Activated naive CD4-positive, alpha-beta T cell treated with anti-CD3 and anti-CD28 coated beads, Interleukin-2, amount 10 ng/mL, durations not matched to agents 7 days and 5 days (primary cell): Measurements from ENCODE around the gene CBFB.

ENCODE experiments used
- CTCF ChIA-PET: fragments of 350-600 bp; sonication (Branson Sonifier 250); formaldehyde crosslinking; loops from one replicate; lab custom pipeline; 2021; ENCODE audit warnings: antibody characterized with exemption; lab: Charles Lee
- DNase-seq: peaks from one replicate; pipeline ENCODE4 v3.0.0-alpha.2; 2020
- H3K27ac Mint-ChIP-seq: one replicate; pipeline ENCODE4 v1.8.0; 2021; ENCODE audit warnings: mild to moderate bottlenecking, moderate library complexity, mixed read lengths
- H3K27me3 Mint-ChIP-seq: one replicate; pipeline ENCODE4 v1.8.0; 2021; ENCODE audit warnings: mild to moderate bottlenecking, mixed read lengths
- H3K36me3 Mint-ChIP-seq: one replicate; pipeline ENCODE4 v1.8.0; 2021; ENCODE audit warnings: mixed read lengths
- H3K4me1 Mint-ChIP-seq: one replicate; pipeline ENCODE4 v1.8.0; 2021; ENCODE audit warnings: mixed read lengths
- H3K4me3 Mint-ChIP-seq: one replicate; pipeline ENCODE4 v1.8.0; 2021; ENCODE audit warnings: mild to moderate bottlenecking, moderate library complexity, mixed read lengths
- H3K9me3 Mint-ChIP-seq: one replicate; pipeline ENCODE4 v1.8.0; 2021; ENCODE audit warnings: mixed read lengths

The CBFB gene

DNA sequence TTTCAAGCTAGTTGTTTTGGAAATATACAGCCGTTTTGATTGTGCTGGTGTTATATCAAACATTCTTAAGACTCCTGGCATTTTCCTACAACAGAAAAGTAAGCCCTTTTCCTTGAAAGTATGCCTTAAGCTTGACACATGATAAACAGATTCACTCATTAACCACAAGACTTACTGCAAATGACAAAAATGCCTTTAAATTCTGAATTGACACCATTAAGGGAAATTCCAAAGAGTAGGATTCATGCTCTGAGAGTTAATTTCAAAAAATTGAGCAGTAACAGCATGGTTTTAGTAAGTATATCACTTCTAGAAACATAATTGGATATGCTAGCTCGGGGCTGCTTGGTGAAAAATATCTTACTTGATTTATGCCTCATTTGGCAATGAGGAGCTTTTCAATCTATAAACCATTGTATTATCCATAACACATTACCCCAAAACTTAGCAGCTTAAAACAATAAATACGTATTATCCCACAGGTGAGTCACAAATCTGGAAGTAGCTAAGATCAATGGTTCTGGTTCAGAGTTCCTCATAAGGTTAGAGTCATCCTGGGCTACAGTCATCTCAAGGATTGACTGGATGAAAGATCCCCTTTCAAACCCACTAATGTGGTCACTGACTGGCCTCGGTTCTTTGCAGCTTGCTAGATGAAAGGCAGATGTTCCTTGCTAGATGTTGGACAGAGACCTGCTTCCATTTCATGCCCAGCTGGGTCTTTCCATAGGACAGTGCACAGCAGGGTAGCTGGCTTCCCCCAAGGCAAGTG lies 72.5 kb downstream of the CBFB start:
- peaks cover 23% of the 10 kb centered on the region for H3K36me3 Mint-ChIP-seq
- no peaks in the 10 kb centered on the region for H3K9me3 Mint-ChIP-seq
- CTCF ChIA-PET = interaction anchor here (0.6 to 4.1 kb wide), 13 partner anchors 8 to 142 kb away, joined by 3 to 48 read pairs (median 3); partner anchors contain the start of genes B3GNT9, FBXL8 and TRADD
- H3K27ac Mint-ChIP-seq = no peak overlapping the region
- no peaks in the 10 kb centered on the region for H3K27me3 Mint-ChIP-seq
- DNase-seq = no peak
- H3K4me3 Mint-ChIP-seq = no peak overlapping the region
- no peaks in the 10 kb centered on the region for H3K4me1 Mint-ChIP-seq

DNA sequence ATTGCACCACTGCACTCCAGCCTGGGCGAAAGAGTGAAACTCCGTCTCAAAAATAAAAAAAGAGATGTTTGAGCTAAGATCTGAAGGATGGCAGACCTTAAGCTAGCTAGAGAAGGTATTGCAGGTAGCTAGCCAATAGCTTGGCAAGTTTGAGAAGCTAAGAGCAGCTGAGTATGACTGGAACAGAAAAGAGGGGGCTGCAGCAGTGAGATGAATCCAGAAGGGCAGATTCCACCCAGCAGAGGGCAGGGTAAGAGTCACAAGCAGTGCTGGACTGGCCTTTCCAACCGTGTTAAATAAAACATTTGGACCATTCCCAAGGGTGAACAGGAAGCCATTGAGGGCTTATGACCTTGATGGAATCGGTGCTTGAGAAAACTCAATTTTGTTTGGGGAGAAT lies 75.1 kb downstream of the CBFB start:
- CTCF ChIA-PET = interaction anchor here (0.5 to 1.9 kb wide), 7 partner anchors 10 to 1440 kb away, joined by 3 to 10 read pairs (median 4); partner anchors contain the start of gene B3GNT9
- no peak overlapping the region for H3K27ac Mint-ChIP-seq
- no peaks in the 10 kb centered on the region for H3K27me3 Mint-ChIP-seq
- no peaks in the 10 kb centered on the region for H3K4me1 Mint-ChIP-seq
- H3K36me3 Mint-ChIP-seq = peaks cover 20% of the 10 kb centered on the region
- DNase-seq = no peak
- H3K9me3 Mint-ChIP-seq = no peaks in the 10 kb centered on the region
- H3K4me3 Mint-ChIP-seq = no peak overlapping the region

DNA sequence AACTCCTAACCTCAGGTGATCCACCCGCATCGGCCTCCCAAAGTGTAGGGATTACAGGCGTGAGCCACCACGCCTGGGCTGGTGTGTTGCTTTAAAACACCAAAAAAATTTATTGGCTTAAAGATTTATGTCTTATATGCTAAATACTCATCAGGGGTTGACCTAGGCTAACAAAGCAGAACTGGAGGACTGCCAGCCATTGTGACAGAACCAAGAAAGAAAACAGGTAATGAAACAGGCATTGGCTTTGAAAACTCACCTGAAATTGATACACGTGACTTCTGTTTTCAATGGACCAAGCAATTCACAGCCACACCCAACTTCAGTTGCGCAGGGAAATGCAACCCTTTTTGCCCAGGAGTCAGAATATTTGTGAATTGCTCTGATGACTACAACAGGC lies 75.9 kb downstream of the CBFB start:
- peaks cover 7% of the 10 kb centered on the region for H3K4me1 Mint-ChIP-seq
- H3K27me3 Mint-ChIP-seq = peaks cover 3% of the 10 kb centered on the region
- no peak overlapping the region for H3K4me3 Mint-ChIP-seq
- DNase-seq = no peak
- H3K36me3 Mint-ChIP-seq = peaks cover 15% of the 10 kb centered on the region
- H3K9me3 Mint-ChIP-seq = no peaks in the 10 kb centered on the region
- no peak overlapping the region for H3K27ac Mint-ChIP-seq
- CTCF ChIA-PET = interaction anchor here (1.0 to 1.4 kb wide), 2 partner anchors 10 to 31 kb away, joined by 3 to 4 read pairs; no protein-coding TSS in a partner anchor

DNA sequence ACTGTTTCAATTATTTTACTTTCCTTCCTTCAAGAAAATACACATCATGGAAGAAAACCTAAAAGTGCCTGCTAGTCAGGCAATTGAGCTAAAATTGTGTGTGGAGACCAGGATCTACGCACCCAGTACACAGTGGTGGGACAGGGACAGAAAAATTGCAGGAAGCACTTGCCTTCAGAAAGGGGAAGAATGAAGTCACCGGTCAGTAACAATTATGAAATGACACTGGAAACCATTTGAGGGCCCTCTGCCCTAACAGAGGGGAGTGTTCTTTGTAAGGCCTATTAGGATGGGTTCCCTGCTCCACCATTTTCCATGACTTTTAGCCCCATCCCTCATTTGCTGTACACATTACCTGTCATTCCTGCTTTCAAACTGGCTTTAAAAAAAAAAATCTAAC lies 76.3 kb downstream of the CBFB start:
- H3K4me1 Mint-ChIP-seq = peaks cover 7% of the 10 kb centered on the region
- peaks cover 3% of the 10 kb centered on the region for H3K27me3 Mint-ChIP-seq
- no peaks in the 10 kb centered on the region for H3K9me3 Mint-ChIP-seq
- CTCF ChIA-PET = interaction anchor here (0.6 to 2.4 kb wide), 4 partner anchors 46 to 163 kb away, joined by 3 to 8 read pairs (median 4); partner anchors contain the start of gene B3GNT9
- no peak overlapping the region for H3K4me3 Mint-ChIP-seq
- H3K36me3 Mint-ChIP-seq = peaks cover 15% of the 10 kb centered on the region
- no peak for DNase-seq
- H3K27ac Mint-ChIP-seq = no peak overlapping the region

DNA sequence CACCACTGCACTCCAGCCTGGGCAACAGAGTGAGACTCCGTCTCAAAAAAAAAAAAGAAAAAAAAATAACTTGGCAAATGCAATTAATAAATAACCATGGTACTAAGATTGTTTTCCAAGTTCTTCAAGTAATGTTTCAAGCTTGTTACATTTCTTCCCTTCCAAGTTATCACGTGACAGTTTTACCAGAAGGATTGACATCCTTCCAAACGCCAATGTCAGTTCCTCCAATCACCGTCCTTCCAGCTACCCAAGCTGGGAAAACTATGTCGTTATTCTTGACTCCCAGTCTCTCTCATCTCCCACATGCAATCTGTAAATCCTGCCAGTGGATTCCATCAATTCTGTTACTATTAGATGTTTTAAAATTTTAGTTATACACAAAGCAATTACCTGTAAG lies 76.9 kb downstream of the CBFB start:
- Mint-ChIP-seq H3K36me3 (peaks cover 14% of the 10 kb centered on the region), H3K4me1 (peaks cover 13% of the 10 kb centered on the region), H3K27me3 (peaks cover 3% of the 10 kb centered on the region), H3K27ac (no peak overlapping the region), H3K4me3 (no peak overlapping the region), H3K9me3 (no peaks in the 10 kb centered on the region)
- no peak for DNase-seq
- CTCF ChIA-PET = interaction anchor here (0.6 to 2.4 kb wide), 6 partner anchors 11 to 164 kb away, joined by 3 to 8 read pairs (median 4); partner anchors contain the start of gene B3GNT9

DNA sequence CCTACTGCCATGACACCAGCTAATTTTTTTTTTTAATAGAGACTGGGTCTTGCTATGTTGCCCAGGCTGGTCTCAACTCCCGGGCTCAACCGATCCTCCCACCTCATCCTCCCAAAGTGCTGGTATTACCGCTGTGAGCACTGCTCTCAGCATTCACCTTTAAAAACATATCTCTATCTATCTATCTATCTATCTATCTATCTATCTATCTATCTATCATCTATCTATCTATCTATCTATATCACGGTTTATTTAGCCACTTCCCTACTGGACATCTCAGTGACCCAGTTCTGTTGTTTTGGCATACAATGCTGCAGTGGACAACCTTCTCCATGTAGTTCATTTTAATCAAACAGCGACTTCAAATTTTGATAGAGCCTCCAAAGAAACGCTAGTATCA lies 79.5 kb downstream of the CBFB start:
- H3K4me1 Mint-ChIP-seq = peaks cover 34% of the 10 kb centered on the region
- CTCF ChIA-PET = interaction anchor here (1.4 kb wide), 1 partner anchor 47 kb away, joined by 4 read pairs; no protein-coding TSS in a partner anchor
- H3K4me3 Mint-ChIP-seq = no peak overlapping the region
- H3K27ac Mint-ChIP-seq = no peak overlapping the region
- H3K27me3 Mint-ChIP-seq = peaks cover 3% of the 10 kb centered on the region
- DNase-seq = no peak
- no peaks in the 10 kb centered on the region for H3K36me3 Mint-ChIP-seq
- no peaks in the 10 kb centered on the region for H3K9me3 Mint-ChIP-seq

DNA sequence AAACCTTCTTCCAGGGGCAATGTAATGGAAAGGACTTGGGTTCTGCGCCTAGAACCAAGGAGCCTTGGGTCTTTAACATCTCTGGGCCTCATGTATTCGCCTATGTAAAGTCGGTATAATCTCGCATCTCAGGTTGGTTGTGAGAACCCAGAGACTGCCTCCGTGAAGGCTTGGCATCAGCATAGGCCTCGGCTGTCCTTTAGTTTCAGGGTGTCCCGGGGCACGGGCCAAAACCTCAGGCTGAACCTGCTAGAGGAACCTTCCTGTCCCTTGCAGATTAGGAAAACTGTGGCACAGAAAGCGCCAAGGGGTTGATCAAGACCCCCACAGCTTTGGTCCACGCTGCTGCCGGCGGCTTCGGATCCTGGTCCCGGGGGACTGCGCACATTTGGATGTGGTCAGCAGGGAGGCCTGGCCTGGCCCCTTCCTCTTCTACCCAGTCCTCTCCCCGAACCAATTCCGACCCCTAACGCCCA lies 80.0 kb downstream of the CBFB start:
- Mint-ChIP-seq H3K36me3 (no peaks in the 10 kb centered on the region), H3K27me3 (peaks cover 3% of the 10 kb centered on the region), H3K4me3 (peak overlapping the region; percentile 96), H3K4me1 (peaks cover 34% of the 10 kb centered on the region), H3K27ac (peak overlapping the region; percentile 85), H3K9me3 (no peaks in the 10 kb centered on the region)
- DNase-seq = no peak
- CTCF ChIA-PET = no interaction called here

DNA sequence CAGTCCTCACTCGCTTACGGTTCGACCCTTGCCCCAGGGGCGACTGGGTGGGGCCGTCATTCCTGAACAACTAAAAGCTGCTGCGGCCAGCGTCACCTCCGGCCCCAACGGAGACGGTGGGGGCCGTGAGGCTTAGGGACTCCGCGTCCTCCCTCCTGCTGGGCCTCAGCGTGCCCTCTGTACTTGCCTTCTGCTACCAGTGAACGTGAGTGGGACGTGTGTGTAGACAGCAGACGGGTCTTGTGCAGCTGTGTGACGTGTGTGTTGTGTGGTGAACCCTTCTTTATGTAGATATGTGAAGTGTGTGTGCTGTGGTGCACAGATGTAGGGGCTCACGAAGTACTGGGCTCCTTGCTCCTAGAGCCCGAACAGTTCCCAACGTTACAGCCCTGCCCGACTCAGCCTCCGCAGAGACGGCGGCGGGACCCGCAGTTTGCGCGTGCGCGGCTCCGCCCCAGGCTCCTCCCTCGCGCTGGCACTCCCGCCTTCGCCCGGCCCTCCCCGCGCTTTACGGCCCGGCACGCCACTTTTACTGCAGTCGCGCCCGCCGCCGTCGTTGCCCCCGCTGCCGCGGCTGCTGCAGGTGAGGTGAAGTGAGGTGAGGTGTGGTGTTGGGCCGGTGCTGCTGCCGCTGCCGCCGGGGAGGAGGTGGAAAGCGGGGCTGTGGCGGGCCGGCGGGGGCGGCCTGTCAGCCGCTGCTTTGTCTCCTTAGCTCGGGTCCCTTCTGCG lies 80.6 kb downstream of the CBFB start, which contains the start of gene PHAF1:
TSS of gene PHAF1 (plus strand) at position 535 of the 729 bp plus-strand sequence. CDS start 235 bp downstream, outside the sequence.
- peaks cover 36% of the 10 kb centered on the region for H3K4me1 Mint-ChIP-seq
- DNase-seq = peak; percentile 96
- H3K27me3 Mint-ChIP-seq = peaks cover 3% of the 10 kb centered on the region
- peak within 1 kb of the TSS; percentile 85 for H3K27ac Mint-ChIP-seq
- no peaks in the 10 kb centered on the region for H3K9me3 Mint-ChIP-seq
- CTCF ChIA-PET = interaction anchor here (0.8 to 1.5 kb wide), 4 partner anchors 32 to 162 kb away, joined by 3 read pairs; no protein-coding TSS in a partner anchor
- peak within 1 kb of the TSS; percentile 96 for H3K4me3 Mint-ChIP-seq
- H3K36me3 Mint-ChIP-seq = peaks cover under 1% of the 10 kb centered on the region

DNA sequence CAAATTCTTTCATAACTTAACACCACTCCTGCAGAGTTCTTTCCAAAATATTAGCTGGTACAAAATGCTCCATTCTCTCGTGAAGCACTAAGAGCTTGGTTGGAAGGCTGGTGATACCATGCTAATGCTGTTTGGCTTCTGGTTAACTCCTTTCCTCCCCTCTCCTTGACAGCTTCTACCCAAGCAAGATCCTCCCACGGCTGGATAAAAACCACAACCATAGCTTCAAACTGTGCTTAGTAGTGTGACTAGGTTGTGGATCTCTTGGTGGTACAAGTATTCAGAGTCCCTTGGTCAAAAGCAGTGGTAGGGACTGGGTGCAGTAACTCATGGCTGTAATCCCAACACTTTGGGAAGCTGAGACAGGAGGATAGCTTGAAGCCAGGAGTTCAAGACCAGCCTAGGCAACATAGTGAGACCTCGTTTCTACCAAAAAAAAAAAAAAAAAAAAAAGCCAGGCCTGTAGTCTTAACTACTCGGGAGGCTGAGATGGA lies 83.0 kb downstream of the CBFB start:
- Mint-ChIP-seq H3K4me3 (no peak overlapping the region), H3K27me3 (peaks cover 3% of the 10 kb centered on the region), H3K4me1 (peaks cover 36% of the 10 kb centered on the region), H3K27ac (no peak overlapping the region), H3K9me3 (no peaks in the 10 kb centered on the region), H3K36me3 (peaks cover 6% of the 10 kb centered on the region)
- no peak for DNase-seq
- CTCF ChIA-PET = interaction anchor here (1.3 to 2.0 kb wide), 4 partner anchors 9 to 99 kb away, joined by 3 to 7 read pairs (median 4); no protein-coding TSS in a partner anchor

DNA sequence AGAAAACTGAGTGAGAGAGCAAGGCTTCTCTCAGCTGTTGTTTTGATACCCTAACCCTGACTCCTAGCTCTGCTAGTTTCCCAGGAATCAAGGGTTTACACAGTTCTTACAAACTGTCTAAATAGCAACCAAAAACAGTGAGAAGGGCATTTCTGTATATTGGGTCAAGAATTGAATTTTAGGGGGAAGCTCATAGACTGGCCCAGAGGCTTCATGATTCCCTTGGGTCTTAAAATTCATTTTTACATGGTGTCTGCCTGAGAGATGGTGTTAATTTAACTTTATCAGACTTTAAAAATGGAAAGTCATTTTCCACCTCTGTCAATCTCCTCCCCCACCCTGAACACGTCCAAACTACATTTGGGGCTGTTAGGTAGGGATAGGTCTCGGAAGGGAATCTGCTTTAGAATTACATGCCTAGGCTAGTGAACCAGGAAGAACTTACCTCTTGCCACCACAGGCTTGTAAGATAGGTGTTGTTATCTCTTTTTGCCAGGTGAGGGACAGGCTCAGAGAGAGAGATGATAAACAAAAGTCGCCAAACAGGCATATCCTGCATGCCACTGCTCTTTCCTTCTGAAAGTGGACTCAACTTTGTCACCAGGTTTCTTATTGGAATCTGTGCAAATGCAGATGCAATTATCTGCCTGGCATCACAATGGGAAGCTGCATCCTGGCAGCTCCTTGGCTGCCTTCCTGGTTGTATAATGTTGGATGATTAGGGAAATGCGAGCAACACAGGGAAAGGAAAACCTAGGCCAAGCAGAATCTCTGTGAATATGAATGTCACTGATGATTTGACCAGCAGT lies 83.8 kb downstream of the CBFB start:
- CTCF ChIA-PET = interaction anchor here (2.0 kb wide), 1 partner anchor 95 kb away, joined by 7 read pairs; no protein-coding TSS in a partner anchor
- peaks cover 6% of the 10 kb centered on the region for H3K36me3 Mint-ChIP-seq

DNA sequence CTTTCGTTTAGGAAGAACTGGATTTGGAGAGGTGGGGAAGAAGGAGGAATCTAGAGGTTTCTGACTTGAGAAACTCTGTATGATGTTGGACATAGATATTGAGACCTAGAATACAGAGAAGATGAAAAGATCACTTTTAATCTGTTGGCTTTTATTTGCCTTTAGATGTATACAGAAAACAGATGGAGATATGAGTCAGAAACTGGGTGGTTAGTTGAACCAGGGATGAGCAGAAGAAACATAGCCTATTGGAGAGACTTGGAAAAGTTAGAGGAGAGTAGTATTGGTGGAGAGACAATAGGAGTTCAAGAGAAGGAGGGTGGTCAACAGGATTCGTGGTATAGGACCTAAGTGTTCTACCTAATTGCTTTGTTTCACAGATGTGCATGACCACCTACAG lies 85.8 kb downstream of the CBFB start:
- Mint-ChIP-seq H3K4me1 (peaks cover 30% of the 10 kb centered on the region), H3K4me3 (no peak overlapping the region), H3K27ac (no peak overlapping the region), H3K27me3 (no peaks in the 10 kb centered on the region), H3K9me3 (no peaks in the 10 kb centered on the region), H3K36me3 (peaks cover 6% of the 10 kb centered on the region)
- DNase-seq = no peak
- CTCF ChIA-PET = interaction anchor here (0.6 to 1.6 kb wide), 4 partner anchors 10 to 154 kb away, joined by 3 to 4 read pairs (median 4); partner anchors contain the start of gene CES3

More for the DNA sequence above, 83.8 kb downstream of the CBFB start:
- H3K27ac Mint-ChIP-seq = no peak overlapping the region
- H3K4me3 Mint-ChIP-seq = no peak overlapping the region
- DNase-seq = no peak
- peaks cover 3% of the 10 kb centered on the region for H3K27me3 Mint-ChIP-seq
- H3K4me1 Mint-ChIP-seq = peaks cover 36% of the 10 kb centered on the region
- H3K9me3 Mint-ChIP-seq = no peaks in the 10 kb centered on the region

DNA sequence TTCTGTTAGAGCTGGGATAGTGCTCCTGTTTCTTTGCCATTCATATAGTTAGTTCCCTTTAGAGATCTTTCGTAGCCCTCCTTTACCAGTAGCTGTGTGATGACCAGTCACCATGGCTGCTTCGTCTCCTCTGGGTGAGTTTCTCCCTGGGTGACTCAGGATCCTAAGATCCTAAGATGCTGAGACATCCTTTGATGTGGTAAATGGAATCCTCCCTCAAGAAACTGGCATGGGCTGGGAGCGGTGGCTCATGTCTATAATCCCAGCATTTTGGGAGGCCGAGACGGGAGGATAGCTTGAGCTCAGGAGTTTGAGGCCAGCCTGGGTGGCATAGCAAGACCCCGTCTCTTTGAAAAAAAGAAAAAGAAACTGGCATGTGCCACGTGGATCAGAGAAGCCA lies 86.7 kb downstream of the CBFB start:
- H3K9me3 Mint-ChIP-seq = no peaks in the 10 kb centered on the region
- no peak for DNase-seq

More for the DNA sequence above, 86.7 kb downstream of the CBFB start:
- Mint-ChIP-seq H3K27ac (no peak overlapping the region), H3K36me3 (peaks cover 10% of the 10 kb centered on the region), H3K4me1 (peaks cover 26% of the 10 kb centered on the region), H3K27me3 (no peaks in the 10 kb centered on the region), H3K4me3 (no peak overlapping the region)
- CTCF ChIA-PET = interaction anchor here (1.3 to 1.4 kb wide), 2 partner anchors 10 to 155 kb away, joined by 3 to 4 read pairs; partner anchors contain the start of gene CES3
